GM23338 (cell line): Measurements from ENCODE around the gene GSDMA.

Experiments
- CREB1 ChIP-seq: fragments of 250-450 bp; sonication (Bioruptor Pico); IDR thresholded peaks from 2 replicates; pipeline ENCODE4 v1.5.0; 2020; ENCODE audit warnings: low read depth, mild to moderate bottlenecking, moderate library complexity
- EZH2 ChIP-seq: fragments of 200-600 bp; sonication (generic); IDR thresholded peaks from one replicate; pipeline ENCODE4 v1.8.0; 2017; ENCODE audit warnings: antibody characterized with exemption, mild to moderate bottlenecking, low read depth; ENCODE audit not compliant: unreplicated experiment
- EZH2phosphoT487 ChIP-seq: fragments of 200-600 bp; sonication (generic); IDR thresholded peaks from one replicate; pipeline ENCODE4 v1.8.1; 2018; ENCODE audit warnings: antibody characterized with exemption; ENCODE audit not compliant: unreplicated experiment
- JUNB ChIP-seq: IDR thresholded peaks from one replicate; pipeline ENCODE4 v1.6.1; 2016; ENCODE audit warnings: antibody characterized with exemption; ENCODE audit not compliant: unreplicated experiment
- POLR2AphosphoS5 ChIP-seq: IDR thresholded peaks from 2 replicates; pipeline ENCODE4 v1.6.1; 2016; ENCODE audit warnings: antibody characterized with exemption, low read depth
- TF ChIP-seq, protein P1 (sequence below), 2 experiments: fragments of 200-600 bp in 1 of 2; sonication (generic) in 1 of 2; conservative IDR thresholded peaks; 2 replicates each; pipeline versions ENCODE4 v1.5.1 to v1.6.1; 2016 to 2017; ENCODE audit warnings: antibody characterized with exemption in 2 of 2, low read depth in 2 of 2, mild to moderate bottlenecking in 2 of 2, moderate library complexity in 1 of 2

DNA sequence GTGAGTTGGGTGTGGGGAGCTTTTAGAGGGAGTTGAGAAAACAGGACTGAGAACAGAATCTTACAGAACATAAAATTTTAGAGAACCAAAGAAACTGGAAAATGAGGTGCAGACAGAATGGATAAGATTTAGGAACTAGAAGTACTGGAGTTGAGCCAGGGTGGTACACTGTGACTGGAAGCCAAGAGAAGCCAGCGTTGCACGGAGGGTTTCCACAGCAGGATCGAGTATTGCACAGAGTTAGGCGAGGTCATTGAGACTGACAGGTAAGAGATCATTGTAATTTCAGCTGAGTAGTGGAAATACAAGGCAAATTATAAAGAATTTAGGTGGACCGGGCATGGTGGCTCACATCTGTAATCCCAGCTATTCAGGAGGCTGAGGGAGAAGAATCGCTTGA lies 6.6 kb downstream of the GSDMA start:
- TF ChIP-seq, protein P1, sequence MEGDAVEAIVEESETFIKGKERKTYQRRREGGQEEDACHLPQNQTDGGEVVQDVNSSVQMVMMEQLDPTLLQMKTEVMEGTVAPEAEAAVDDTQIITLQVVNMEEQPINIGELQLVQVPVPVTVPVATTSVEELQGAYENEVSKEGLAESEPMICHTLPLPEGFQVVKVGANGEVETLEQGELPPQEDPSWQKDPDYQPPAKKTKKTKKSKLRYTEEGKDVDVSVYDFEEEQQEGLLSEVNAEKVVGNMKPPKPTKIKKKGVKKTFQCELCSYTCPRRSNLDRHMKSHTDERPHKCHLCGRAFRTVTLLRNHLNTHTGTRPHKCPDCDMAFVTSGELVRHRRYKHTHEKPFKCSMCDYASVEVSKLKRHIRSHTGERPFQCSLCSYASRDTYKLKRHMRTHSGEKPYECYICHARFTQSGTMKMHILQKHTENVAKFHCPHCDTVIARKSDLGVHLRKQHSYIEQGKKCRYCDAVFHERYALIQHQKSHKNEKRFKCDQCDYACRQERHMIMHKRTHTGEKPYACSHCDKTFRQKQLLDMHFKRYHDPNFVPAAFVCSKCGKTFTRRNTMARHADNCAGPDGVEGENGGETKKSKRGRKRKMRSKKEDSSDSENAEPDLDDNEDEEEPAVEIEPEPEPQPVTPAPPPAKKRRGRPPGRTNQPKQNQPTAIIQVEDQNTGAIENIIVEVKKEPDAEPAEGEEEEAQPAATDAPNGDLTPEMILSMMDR (conservative IDR thresholded peaks at IDR 0.05; ENCODE audit: low read depth in 2 of 2): no peak
- no peak for TF ChIP-seq POLR2AphosphoS5
- TF ChIP-seq EZH2: no peak
- TF ChIP-seq EZH2phosphoT487: no peak
- TF ChIP-seq JUNB: no peak
- TF ChIP-seq CREB1 (CRISPR knock-in tag): no peak
